ENCODE measurements around the gene NTN3. TPM values are rescaled to one million over a fixed set of nuclear protein-coding genes. Genes with fewer than 3 reads are reported as not detected.

Gene NTN3
- polyA plus RNA-seq, 2 of the 4 experiments (the other 2 are of a cell fraction) = not detected

DNA sequence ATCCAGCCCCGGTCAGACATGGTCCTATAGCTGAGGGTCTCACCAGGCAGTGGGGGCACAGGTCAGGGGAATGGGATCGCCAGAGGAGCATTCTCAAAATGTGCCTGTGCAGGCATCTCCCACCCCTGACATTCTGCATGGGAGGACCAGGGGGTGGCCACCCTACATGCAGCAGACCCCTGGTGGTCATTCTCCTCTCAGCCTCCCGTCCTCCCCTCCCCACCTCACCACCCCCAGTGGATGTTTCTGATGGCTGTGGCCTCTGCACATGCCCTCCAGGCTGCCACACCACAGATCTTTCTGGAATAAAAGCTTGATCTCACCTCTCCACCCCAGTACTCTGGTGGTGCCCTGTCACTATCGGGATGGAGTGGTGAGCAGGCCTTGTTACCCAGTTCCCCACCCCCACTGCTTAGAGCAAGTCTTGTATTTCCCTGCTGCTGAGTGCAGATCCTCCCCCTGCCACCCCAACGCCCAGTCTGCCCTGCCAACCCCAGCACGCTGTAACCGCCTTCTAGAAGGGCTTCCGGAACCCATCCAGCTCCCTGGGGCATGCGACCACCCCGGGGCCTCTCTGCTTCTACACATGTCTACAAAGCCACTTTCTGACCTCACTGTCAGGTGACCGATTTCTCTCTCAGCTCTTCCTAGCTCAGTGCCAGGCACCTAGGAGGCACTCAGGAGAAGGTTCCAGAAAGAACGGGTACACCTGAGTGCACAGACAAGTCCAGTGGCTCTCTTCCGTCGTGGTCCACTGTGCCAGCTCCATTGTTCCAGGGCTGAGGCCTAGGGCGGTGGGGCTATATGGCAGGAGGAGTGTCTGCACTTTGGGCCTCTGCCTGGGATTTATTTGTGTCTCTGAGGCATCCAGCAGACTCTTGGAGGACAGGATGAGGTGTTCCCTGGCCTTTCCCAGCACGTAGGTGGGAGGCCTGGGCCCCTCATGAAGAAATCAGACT is 13.1 kb downstream of the NTN3 start:
- ATAC-seq = no peak; a peak in 1 of 6 replicates
- Histone ChIP-seq H3K27ac (no peak overlapping the region), H3K4me1 (no peaks in the 10 kb centered on the region), H3K4me2 (no peak overlapping the region), H3K4me3 (no peak overlapping the region), H3K9me3 (no peaks in the 10 kb centered on the region)
- TF ChIP-seq ZFP36 (IDR thresholded peaks at IDR 0.05; ENCODE audit: borderline replicate concordance, partially characterized antibody) (no peak), FOXS1 (CRISPR knock-in tag; IDR thresholded peaks at IDR 0.05) (no peak)
- ChIA-PET POLR2A (no interaction called here), CTCF (interaction anchor here (1.1 to 13.5 kb wide), 2 partner anchors 16 to 144 kb away, joined by 5 to 98 read pairs; partner anchors contain the start of gene ABCA3)
- no peak for FAIRE-seq
- WGBS (ENCODE audit: missing lambda C conversion rate) = 86% methylated on average over 10 of the region's 16 CpGs
- DNase-seq (ENCODE audit: low read depth in 1 of 2, low spot score in 1 of 2) = no peak

DNA sequence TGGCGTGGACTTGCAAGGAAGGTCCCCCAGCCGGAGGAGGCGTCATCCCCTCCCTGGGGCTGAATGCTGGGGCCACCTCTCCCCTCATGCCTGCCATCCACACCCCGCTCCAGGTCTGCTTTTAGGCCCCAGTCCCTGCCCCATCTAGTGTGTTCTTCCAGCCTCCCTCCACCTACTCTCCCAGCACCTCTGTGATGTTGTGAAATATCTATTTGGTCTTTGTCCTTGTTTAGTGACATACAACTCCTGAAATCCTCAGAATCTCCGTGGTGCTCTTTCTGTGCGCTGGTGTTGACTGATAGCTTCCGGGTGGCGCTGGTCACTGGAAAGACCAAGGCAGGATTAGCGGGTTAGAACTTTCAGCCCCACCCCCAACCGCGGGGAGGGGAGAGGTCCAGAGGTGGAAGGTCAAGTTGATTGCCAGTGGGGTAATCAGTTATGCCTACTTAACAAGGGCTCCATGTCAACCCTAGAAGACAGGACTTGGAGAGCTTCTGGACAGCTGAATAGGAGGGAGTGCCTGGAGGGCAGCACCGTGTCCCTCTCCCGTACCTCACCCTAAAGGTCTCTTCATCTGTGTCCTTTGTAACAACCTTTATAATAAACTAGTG is 13.9 kb downstream of the NTN3 start:
- FAIRE-seq (no peak), ATAC-seq (no peak), DNase-seq (ENCODE audit: low read depth in 1 of 2, low spot score in 1 of 2) (no peak)
- no peak overlapping the region for H3K27ac ChIP-seq
- 86% methylated on average over 13 of the region's 13 CpGs for WGBS (ENCODE audit: missing lambda C conversion rate)
- no peak overlapping the region for H3K4me3 ChIP-seq
- H3K4me2 ChIP-seq = no peak overlapping the region
- TF ChIP-seq EHF (CRISPR knock-in tag; IDR thresholded peaks at IDR 0.05) (no peak), TFCP2L1 (CRISPR knock-in tag; IDR thresholded peaks at IDR 0.05) (no peak), POLR2AphosphoS2 (conservative IDR thresholded peaks at IDR 0.05; ENCODE audit: low read length) (no peak), CEBPB (IDR thresholded peaks at IDR 0.05) (no peak), HOXA7 (CRISPR knock-in tag; IDR thresholded peaks at IDR 0.05) (no peak), CHD4 (IDR thresholded peaks at IDR 0.05; ENCODE audit: borderline replicate concordance) (no peak), RARB (CRISPR knock-in tag; IDR thresholded peaks at IDR 0.05) (no peak), ZFP36 (IDR thresholded peaks at IDR 0.05; ENCODE audit: borderline replicate concordance, partially characterized antibody) (no peak), NPAS2 (CRISPR knock-in tag; IDR thresholded peaks at IDR 0.05; ENCODE audit: borderline replicate concordance) (no peak), ESRRA (IDR thresholded peaks at IDR 0.05; ENCODE audit: borderline replicate concordance, low read length) (no peak), HEYL (CRISPR knock-in tag; IDR thresholded peaks at IDR 0.05) (no peak), RNF2 (IDR thresholded peaks at IDR 0.05; ENCODE audit: borderline replicate concordance, low read depth) (no peak), PHF8 (IDR thresholded peaks at IDR 0.05; ENCODE audit: borderline replicate concordance, low read depth) (no peak)
- no peaks in the 10 kb centered on the region for H3K4me1 ChIP-seq
- no peaks in the 10 kb centered on the region for H3K9me3 ChIP-seq
- ChIA-PET CTCF (interaction anchor here (1.1 to 13.5 kb wide), 2 partner anchors 16 to 145 kb away, joined by 5 to 98 read pairs; partner anchors contain the start of gene ABCA3), POLR2A (interaction anchor here (1.3 kb wide), 1 partner anchor 10 kb away, joined by 3 read pairs; the partner anchor contains the start of gene TBC1D24)

DNA sequence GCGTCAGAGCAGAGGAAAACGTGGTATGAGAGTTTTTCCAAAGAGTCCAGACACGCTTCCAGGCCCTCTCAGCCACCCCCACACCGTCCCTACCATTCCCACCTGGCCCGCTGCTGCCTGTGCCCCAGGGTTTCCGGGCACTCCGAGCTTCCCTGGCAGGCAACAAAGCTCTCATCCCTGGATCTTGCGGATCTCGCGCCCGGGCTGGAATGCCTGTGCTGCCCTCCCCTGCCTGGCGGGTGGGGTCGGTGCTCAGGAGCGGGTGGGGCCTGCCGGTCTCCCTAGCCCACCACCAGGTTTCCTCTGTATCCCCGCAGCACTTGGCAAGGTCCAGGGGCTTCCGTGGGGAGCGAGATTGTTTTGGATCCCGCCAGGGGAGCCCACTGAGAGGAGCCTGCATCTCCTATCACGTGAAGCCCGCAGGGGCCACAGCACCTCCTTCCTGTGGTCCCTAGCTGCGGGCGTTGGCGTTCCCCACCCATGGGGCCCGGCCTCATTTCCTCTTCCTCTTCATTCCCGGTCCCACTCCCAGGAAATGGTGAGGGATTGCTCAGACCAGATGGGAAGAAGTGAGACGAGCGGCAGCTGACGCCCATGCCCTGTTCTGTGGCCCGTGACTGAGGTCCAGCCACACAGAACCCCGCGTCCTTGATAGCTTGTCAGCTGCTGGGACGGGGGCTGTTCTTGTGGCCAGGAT is 14.9 kb downstream of the NTN3 start:
- Histone ChIP-seq H3K4me2 (no peak overlapping the region), H3K9me3 (no peaks in the 10 kb centered on the region), H3K4me1 (no peaks in the 10 kb centered on the region), H3K4me3 (no peak overlapping the region), H3K27ac (no peak overlapping the region)
- ChIA-PET CTCF (interaction anchor here (0.8 to 13.5 kb wide), 4 partner anchors 8 to 190 kb away, joined by 3 to 98 read pairs (median 4); no protein-coding TSS in a partner anchor), POLR2A (interaction anchor here (1.3 kb wide), 1 partner anchor 11 kb away, joined by 3 read pairs; the partner anchor contains the start of gene TBC1D24)
- FAIRE-seq (no peak), ATAC-seq (no peak), DNase-seq (ENCODE audit: low read depth in 1 of 2, low spot score in 1 of 2) (no peak)
- 84% methylated on average over 32 of the region's 33 CpGs for WGBS (ENCODE audit: missing lambda C conversion rate)
- TF ChIP-seq TFCP2L1 (CRISPR knock-in tag; IDR thresholded peaks at IDR 0.05) (no peak), NR3C1 (IDR thresholded peaks at IDR 0.05) (no peak), HDAC2 (IDR thresholded peaks at IDR 0.05) (no peak), TP53 (CRISPR knock-in tag; IDR thresholded peaks at IDR 0.05) (no peak), JUN (IDR thresholded peaks at IDR 0.05) (no peak), CEBPB (IDR thresholded peaks at IDR 0.05) (no peak), MYC (IDR thresholded peaks at IDR 0.05; ENCODE audit: borderline replicate concordance, low read length) (no peak), ZC3H11A (IDR thresholded peaks at IDR 0.05) (no peak), EHMT2 (IDR thresholded peaks at IDR 0.05; ENCODE audit: low read depth) (no peak)
- TF ChIP-seq, protein P1, sequence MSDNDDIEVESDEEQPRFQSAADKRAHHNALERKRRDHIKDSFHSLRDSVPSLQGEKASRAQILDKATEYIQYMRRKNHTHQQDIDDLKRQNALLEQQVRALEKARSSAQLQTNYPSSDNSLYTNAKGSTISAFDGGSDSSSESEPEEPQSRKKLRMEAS (IDR thresholded peaks at IDR 0.05) = no peak
- TF ChIP-seq, protein P2, sequence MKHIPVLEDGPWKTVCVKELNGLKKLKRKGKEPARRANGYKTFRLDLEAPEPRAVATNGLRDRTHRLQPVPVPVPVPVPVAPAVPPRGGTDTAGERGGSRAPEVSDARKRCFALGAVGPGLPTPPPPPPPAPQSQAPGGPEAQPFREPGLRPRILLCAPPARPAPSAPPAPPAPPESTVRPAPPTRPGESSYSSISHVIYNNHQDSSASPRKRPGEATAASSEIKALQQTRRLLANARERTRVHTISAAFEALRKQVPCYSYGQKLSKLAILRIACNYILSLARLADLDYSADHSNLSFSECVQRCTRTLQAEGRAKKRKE (CRISPR knock-in tag; IDR thresholded peaks at IDR 0.05; ENCODE audit: low read depth) = no peak

Data from A549 (cell line).